Peyer's patch (tissue), 4 donors: ENCODE data around the gene ZNF74. TPM values are rescaled to one million over a fixed set of nuclear protein-coding genes. Genes with fewer than 3 reads are reported as not detected.
A peak's percentile ranks its signal among the peaks of the same experiment; 100 is the strongest.

Source experiments
- DNase-seq, 3 donors: peaks; one replicate each; pipeline ENCODE4 v3.0.0-alpha.2; 2017 to 2019
- H3K27ac ChIP-seq, 4 donors: fragments of 200-600 bp; sonication (generic); one replicate each; pipeline ENCODE4 v1.5.1; 2016 to 2019
- H3K27me3 ChIP-seq, 2 donors: fragments of 200-600 bp; sonication (generic); one replicate each; pipeline ENCODE4 v1.5.1; 2019
- H3K36me3 ChIP-seq, 3 donors: fragments of 200-600 bp; sonication (generic); one replicate each; pipeline ENCODE4 v1.5.1; 2016 to 2019
- H3K4me1 ChIP-seq, 4 donors: fragments of 200-600 bp; sonication (generic); one replicate each; pipeline ENCODE4 v1.5.1; 2016 to 2019
- H3K4me3 ChIP-seq, 4 donors: fragments of 200-600 bp; sonication (generic); 1 replicate in 3 of 4; 2 replicates in 1 of 4; pipeline ENCODE4 v1.5.1; 2016 to 2019; ENCODE audit warnings: mild to moderate bottlenecking in 1 of 4
- H3K9me3 ChIP-seq, 4 donors: fragments of 200-600 bp; sonication (generic); one replicate each; pipeline ENCODE4 v1.5.1; 2016 to 2019; ENCODE audit warnings: mild to moderate bottlenecking in 1 of 4
- POLR2A ChIP-seq, 2 donors: fragments of 450-650 bp; IDR thresholded peaks; one replicate each; pipeline ENCODE4 v1.5.1; 2017; ENCODE audit warnings: antibody characterized with exemption in 2 of 2, mild to moderate bottlenecking in 2 of 2, moderate library complexity in 2 of 2
- total RNA-seq, 4 donors: library from RNA; depleted of rRNA; stranded (reverse); fragments of >200 nt; gene quantifications; one replicate each; pipeline ENCODE4 v1.1.0, GENCODE V29; 2016
- TF ChIP-seq, protein P1 (sequence below), 6 experiments: fragments of 450-650 bp in 4 of 6; fragments of 200-600 bp in 2 of 6; sonication (generic) in 1 of 6; IDR thresholded peaks; one replicate each; pipeline ENCODE4 v1.5.1; 2017 to 2019; ENCODE audit warnings: antibody characterized with exemption in 6 of 6, mild to moderate bottlenecking in 3 of 6, moderate library complexity in 1 of 6

Gene ZNF74
- total RNA-seq, 4 donors from 2014 or later, result 2.1 to 12.0 (median 9.3) TPM

DNA sequence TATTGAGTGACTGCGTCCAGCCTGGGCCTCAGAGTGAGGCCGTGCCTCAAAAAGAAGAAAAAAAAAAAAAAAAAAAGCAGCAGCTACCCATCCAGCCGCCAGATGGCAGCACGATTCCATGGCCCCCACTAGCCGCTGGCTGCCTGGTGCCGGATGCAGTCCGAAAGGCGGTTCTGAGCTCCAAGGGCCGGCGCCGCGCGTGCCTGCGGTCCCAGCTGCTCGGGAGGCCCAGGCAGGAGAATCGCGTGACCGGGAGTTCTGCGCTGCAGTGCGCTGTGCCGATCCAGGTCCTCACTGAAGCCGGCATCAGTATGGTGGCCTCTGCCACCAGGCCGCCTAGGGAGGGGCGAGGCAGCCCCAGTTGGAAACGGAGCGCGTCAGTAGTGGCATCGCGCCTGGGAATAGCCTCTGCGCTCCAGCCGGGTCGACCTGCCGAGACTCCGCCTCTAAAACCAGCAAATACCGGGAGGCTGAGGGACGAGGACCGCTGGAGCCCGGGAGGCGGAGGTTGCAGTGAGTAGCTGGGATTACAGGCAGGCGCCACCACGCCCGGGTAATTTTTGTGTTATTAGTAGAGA, 24.3 kb downstream of the ZNF74 start:
- peak; percentile 54 to 86 (median 82) for DNase-seq
- Histone ChIP-seq H3K36me3 (no peaks in the 10 kb centered on the region), H3K4me1 (peaks cover 0 to 8% (median 3%) of the 10 kb centered on the region in 4 donors), H3K27ac (peak overlapping the region in 2 of 4 donors; percentile 35 to 46), H3K27me3 (no peaks in the 10 kb centered on the region), H3K9me3 (no peaks in the 10 kb centered on the region), H3K4me3 (peak overlapping the region; percentile 19 to 54 (median 35))
- no peak for TF ChIP-seq POLR2A (IDR thresholded peaks at IDR 0.05)
- TF ChIP-seq, protein P1, sequence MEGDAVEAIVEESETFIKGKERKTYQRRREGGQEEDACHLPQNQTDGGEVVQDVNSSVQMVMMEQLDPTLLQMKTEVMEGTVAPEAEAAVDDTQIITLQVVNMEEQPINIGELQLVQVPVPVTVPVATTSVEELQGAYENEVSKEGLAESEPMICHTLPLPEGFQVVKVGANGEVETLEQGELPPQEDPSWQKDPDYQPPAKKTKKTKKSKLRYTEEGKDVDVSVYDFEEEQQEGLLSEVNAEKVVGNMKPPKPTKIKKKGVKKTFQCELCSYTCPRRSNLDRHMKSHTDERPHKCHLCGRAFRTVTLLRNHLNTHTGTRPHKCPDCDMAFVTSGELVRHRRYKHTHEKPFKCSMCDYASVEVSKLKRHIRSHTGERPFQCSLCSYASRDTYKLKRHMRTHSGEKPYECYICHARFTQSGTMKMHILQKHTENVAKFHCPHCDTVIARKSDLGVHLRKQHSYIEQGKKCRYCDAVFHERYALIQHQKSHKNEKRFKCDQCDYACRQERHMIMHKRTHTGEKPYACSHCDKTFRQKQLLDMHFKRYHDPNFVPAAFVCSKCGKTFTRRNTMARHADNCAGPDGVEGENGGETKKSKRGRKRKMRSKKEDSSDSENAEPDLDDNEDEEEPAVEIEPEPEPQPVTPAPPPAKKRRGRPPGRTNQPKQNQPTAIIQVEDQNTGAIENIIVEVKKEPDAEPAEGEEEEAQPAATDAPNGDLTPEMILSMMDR (IDR thresholded peaks at IDR 0.05), result peak; percentile 44 to 88 (median 72)

DNA sequence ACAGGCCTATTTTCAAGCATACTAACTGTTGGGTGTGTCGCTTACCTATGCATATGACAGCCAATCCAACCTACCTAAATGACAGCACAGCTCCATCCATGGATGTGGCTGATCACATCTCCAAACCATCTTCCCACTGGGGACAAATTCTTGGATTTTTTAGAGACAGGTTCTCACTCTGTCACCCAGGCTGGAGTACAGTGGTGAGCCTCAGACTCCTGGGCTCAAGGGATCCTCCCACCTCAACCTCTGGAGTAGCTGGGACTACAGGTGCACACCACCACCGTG, 25.7 kb downstream of the ZNF74 start:
- H3K27ac ChIP-seq, result no peak overlapping the region
- no peaks in the 10 kb centered on the region for H3K36me3 ChIP-seq
- no peaks in the 10 kb centered on the region for H3K27me3 ChIP-seq
- H3K4me3 ChIP-seq, result no peak overlapping the region
- DNase-seq, result peak in 2 of 3 donors; percentile 8 to 9
- TF ChIP-seq, protein P1 (IDR thresholded peaks at IDR 0.05), result no peak
- no peak for TF ChIP-seq POLR2A (IDR thresholded peaks at IDR 0.05)
- H3K9me3 ChIP-seq, result no peaks in the 10 kb centered on the region
- H3K4me1 ChIP-seq, result peaks cover 0 to 14% (median 3%) of the 10 kb centered on the region in 4 donors

DNA sequence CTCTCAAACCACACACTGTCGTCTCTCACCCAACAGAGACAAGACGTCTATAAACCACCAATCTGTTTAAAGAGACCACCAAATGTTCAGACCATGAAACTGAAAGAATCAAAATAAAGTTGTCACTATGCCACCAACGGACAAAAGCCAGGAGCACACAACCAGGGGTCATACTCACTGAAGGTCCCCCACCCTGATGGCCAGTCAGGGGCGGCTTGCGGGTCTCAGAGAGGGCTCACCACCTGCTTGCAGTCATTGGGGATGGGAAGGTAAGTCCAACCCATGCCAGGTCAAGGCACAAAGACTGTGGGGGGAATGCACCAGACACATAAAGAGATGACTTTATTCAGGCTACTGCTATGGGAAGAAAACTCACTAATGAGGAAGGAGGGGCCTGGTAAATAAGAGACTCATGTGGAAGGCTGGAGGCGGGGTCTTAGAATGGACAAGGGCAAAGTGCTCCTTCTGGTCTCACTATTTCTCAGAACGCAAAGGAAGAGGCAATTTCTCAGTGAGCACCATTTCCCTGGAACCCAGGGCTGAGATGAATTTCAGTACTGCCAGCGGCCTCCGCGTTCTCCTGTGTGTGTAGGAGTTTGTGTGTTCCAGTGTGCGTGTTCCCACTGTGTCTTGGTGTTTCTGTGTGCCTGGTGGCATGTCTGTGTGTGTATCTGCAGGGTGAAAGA, 26.3 kb downstream of the ZNF74 start:
- DNase-seq, result peak in 2 of 3 donors; percentile 20 to 36
- TF ChIP-seq, protein P1 (IDR thresholded peaks at IDR 0.05), result no peak
- TF ChIP-seq POLR2A (IDR thresholded peaks at IDR 0.05), result no peak
- no peaks in the 10 kb centered on the region for H3K9me3 ChIP-seq
- H3K4me3 ChIP-seq, result no peak overlapping the region
- no peaks in the 10 kb centered on the region for H3K36me3 ChIP-seq
- no peak overlapping the region for H3K27ac ChIP-seq
- peaks cover 0 to 16% (median 4%) of the 10 kb centered on the region in 4 donors for H3K4me1 ChIP-seq
- no peaks in the 10 kb centered on the region for H3K27me3 ChIP-seq

DNA sequence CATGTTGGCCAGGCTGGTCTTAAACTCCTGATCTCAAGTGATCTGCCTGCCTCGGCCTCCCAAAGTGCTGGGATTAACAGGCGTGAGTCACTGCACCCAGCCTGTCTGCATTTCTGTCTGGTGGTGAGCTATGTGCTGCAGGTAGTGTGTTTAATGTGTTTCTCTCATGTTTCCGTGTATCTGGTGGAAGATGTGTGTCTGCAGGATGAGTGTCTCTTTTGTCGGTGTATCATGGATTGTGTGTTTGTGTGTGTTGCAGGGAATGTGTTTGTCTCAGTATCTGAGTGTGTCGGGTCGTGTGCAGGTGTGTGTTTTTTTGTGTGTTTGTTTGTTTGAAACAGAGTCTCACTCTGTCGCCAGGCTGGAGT, 27.5 kb downstream of the ZNF74 start:
- DNase-seq, result no peak
- no peaks in the 10 kb centered on the region for H3K36me3 ChIP-seq

GRCh38 chr22:20422271-20423007, 28.5 kb downstream of the ZNF74 start:
- H3K27me3 ChIP-seq, result no peaks in the 10 kb centered on the region
- DNase-seq, result no peak
- H3K4me1 ChIP-seq, result peaks cover 0 to 25% (median 8%) of the 10 kb centered on the region in 4 donors
- no peaks in the 10 kb centered on the region for H3K9me3 ChIP-seq
- no peak overlapping the region for H3K27ac ChIP-seq
- no peaks in the 10 kb centered on the region for H3K36me3 ChIP-seq
- TF ChIP-seq, protein P1 (IDR thresholded peaks at IDR 0.05), result no peak
- TF ChIP-seq POLR2A (IDR thresholded peaks at IDR 0.05), result no peak
- no peak overlapping the region for H3K4me3 ChIP-seq

More for the DNA sequence above, 27.5 kb downstream of the ZNF74 start:
- Histone ChIP-seq H3K4me1 (peaks cover 0 to 25% (median 8%) of the 10 kb centered on the region in 4 donors), H3K4me3 (no peak overlapping the region), H3K27ac (no peak overlapping the region), H3K9me3 (no peaks in the 10 kb centered on the region), H3K27me3 (no peaks in the 10 kb centered on the region)
- TF ChIP-seq, protein P1 (IDR thresholded peaks at IDR 0.05), result no peak
- no peak for TF ChIP-seq POLR2A (IDR thresholded peaks at IDR 0.05)
